ENCODE results near the gene PRR35.

The PRR35 gene

DNA sequence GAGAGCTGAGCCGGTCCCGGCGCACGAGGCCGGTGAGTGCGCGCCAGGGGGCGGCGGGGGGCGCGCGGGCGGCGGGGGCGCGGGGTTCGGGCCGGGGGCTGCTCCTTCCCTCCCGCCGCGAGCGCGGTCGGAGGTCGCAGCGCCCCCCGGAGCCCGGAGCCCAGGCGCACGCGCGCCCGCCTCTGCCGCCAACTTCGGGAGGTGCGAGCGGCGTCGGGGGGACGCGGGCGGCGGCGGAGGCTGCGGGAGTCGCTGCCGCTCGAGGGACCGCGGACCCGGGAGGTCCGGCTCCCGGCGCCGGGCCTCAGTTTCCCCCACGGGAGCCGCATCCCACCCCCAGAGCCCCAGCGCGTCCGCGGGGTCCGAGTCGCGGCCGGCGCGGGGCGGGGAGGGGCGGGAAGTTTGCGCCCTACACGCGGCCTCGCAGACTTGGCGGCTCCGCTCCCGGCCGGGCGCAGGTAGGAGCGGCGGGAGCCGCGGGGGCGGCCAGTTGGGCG lies at the start of gene PRR35:
Gene PRR35 (plus strand): TSS at position 191 of the 497 bp plus-strand sequence. CDS start 2,901 bp downstream, outside the sequence.
- DNase-seq, result no peak

DNA sequence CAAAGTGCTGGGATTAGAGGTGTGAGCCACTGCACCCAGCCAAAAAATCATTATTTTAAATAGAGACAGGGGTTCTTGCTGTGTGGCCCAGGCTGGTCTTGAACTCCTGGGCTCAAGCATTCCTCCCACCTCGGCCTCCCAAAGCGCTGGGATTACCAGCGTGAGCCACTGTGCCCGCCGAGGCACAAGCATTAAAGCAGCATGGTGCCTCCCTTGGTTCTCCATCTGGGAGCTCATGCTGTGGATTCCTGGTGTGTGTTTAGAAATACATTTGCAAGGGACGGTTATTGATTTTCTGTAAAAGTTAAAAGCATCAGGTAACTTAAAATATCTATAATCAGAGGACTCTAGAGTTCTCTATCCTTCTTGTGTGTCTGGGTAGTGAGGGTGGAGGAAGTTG lies 47.4 kb upstream of the PRR35 start:
- DNase-seq, result no peak

GRCh38 chr16:513950-514349 lies 46.2 kb upstream of the PRR35 start:
- no peak for DNase-seq

GRCh38 chr16:515175-515938 lies 44.8 kb upstream of the PRR35 start:
- no peak for DNase-seq

- DNase-seq, result no peak
These were observed 44.3 kb upstream of the PRR35 start for GRCh38 chr16:515939-516226.

GRCh38 chr16:516301-516700 lies 43.9 kb upstream of the PRR35 start:
- no peak for DNase-seq

GRCh38 chr16:518858-519257 lies 41.3 kb upstream of the PRR35 start:
- no peak for DNase-seq

- DNase-seq, result no peak
These were observed 40.8 kb upstream of the PRR35 start for GRCh38 chr16:519425-519824.

- DNase-seq, result no peak
These were observed 40.1 kb upstream of the PRR35 start for GRCh38 chr16:519841-520687.

GRCh38 chr16:520847-521246 lies 39.3 kb upstream of the PRR35 start:
- DNase-seq, result no peak

DNA sequence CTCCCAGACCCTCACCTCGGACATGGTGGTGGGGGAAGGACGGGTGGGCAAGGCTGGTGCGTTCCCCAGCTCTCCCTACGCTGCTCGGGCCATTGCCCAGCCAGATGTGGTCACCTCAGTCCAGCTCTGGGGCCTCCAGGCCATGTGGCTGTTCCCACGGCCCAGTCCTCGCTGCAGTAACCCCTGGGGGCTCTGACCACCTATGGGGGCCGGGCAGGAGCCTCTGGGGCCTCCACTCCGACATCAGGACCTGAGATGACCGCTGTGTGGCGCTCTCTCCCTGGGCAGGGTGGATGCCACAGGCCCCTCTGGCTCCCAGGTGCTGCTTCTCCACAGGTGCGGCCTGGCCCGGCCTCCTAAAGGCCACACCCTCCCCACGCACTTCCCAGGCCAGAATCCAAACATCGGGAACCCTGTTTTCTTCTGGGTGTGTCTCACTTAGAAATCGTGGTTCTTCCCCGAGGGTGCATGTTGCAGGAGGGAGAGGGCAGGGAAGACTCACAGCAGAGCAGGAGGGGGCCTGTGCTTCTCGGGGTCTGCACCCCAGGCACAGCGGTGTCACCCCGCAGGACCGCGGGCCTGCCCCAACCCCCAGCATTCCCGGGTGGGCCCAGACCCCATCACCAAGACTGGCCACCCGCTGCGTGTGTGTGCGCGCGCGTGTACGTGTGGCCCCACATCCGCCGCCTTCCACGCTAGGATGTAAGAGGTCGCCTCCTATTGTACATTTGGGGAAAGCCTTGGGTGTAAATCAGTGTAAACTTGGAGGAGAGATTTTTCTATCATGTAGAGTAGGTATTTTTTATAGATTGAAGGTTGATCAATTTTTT lies 38.6 kb upstream of the PRR35 start:
- no peak for DNase-seq

- no peak for DNase-seq
These were observed 37.7 kb upstream of the PRR35 start for GRCh38 chr16:522320-523096.

GRCh38 chr16:523097-523741 lies 37.0 kb upstream of the PRR35 start:
- no peak for DNase-seq

- DNase-seq, result no peak
These were observed 35.7 kb upstream of the PRR35 start for GRCh38 chr16:524274-525040.

- no peak for DNase-seq
These were observed 35.1 kb upstream of the PRR35 start for GRCh38 chr16:525123-525519.

DNA sequence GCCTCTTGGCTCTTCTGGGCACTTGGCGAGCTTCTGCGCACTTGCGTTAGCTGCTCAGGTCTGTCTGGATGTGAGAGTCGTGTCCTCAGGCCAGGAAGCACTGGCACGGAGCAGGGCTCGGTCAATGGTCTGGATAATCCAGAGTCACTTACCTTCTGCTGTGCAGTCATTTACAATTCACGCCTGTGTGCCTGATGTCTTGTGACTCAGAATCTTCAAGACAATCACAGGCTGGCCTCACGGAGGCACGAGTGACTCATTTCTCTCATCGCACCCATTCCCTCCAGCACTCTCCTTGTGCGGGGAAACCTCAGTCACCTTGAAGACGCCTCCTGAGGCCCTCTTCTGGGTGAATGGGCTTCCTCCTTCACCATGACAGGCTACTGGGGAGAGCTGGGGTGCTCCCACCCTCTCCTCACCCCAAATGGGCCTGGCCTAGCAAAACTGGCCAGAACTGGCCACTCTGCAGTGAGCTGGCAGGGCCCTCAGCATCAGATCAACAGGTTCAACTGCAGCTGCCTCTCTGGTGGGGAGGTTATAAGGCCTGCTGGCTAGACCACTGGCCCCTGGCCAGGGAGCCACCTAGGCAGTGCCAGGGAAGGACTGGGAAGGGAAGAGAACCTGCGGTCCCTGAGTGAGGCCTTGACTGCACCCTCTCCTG lies 34.5 kb upstream of the PRR35 start:
- DNase-seq, result peak; percentile 37

- no peak for DNase-seq
These were observed 33.8 kb upstream of the PRR35 start for GRCh38 chr16:526181-527014.

- DNase-seq, result peak; percentile 79
These were observed 32.9 kb upstream of the PRR35 start, which contains the start of gene CAPN15 for GRCh38 chr16:527015-527903. TSS of gene CAPN15 (plus strand) at chr16:527712. CDS start at chr16:546839, 19,127 bp downstream.
